Choroid plexus epithelial cell (primary cell): Measurements from ENCODE around the gene PSG1.
"Not testable (repeated sequence)": the region's sequence is repeated elsewhere in the genome, so short reads cannot be mapped to it uniquely, and the experiment has no call there.

Experiments used
- DNase-seq: peaks from one replicate; pipeline ENCODE4 v3.0.0-alpha.2; 2010; ENCODE audit warnings: low read depth
- H3K4me3 ChIP-seq: 2 replicates; pipeline ENCODE4 v1.5.1; 2011; ENCODE audit warnings: low read depth, mild to moderate bottlenecking, control low read depth, low read length, moderate library complexity
- CTCF ChIP-seq: conservative IDR thresholded peaks from 2 replicates; pipeline ENCODE4 v1.5.1; 2011; ENCODE audit warnings: low read depth, mild to moderate bottlenecking, control low read depth, inconsistent platforms, low read length, moderate library complexity

The PSG1 gene

GRCh38 chr19:42879613-42880012 lies at the start of gene PSG1:
PSG1 (minus strand) TSS chr19:42879713; CDS start chr19:42879581, 132 bp downstream.
- H3K4me3 ChIP-seq = no peak within 1 kb of the TSS
- no peak for DNase-seq
- no peak for TF ChIP-seq CTCF

GRCh38 chr19:42928896-42929295 lies 49.4 kb upstream of the PSG1 start:
- TF ChIP-seq CTCF = no peak
- H3K4me3 ChIP-seq = no peak overlapping the region
- no peak for DNase-seq

- TF ChIP-seq CTCF = no peak
- no peak for DNase-seq
- H3K4me3 ChIP-seq = no peak overlapping the region
Observed at GRCh38 chr19:42926781-42927180, 47.3 kb upstream of the PSG1 start.

GRCh38 chr19:42923106-42923505 lies 43.6 kb upstream of the PSG1 start:
- peak; percentile 82 for DNase-seq
- not testable (repeated sequence) for H3K4me3 ChIP-seq
- peak; percentile 81 for TF ChIP-seq CTCF

- DNase-seq = not testable (repeated sequence)
Observed at GRCh38 chr19:42920971-42921370, 41.5 kb upstream of the PSG1 start.

GRCh38 chr19:42919757-42920079 lies 40.2 kb upstream of the PSG1 start:
- no peak for TF ChIP-seq CTCF
- peak; percentile 7 for DNase-seq
- H3K4me3 ChIP-seq = no peak overlapping the region

More at GRCh38 chr19:42920971-42921370, 41.5 kb upstream of the PSG1 start:
- H3K4me3 ChIP-seq = not testable (repeated sequence)

- H3K4me3 ChIP-seq = not testable (repeated sequence)
- peak; percentile 62 for TF ChIP-seq CTCF
- DNase-seq = peak; percentile 15
Observed at GRCh38 chr19:42919070-42919756, 39.7 kb upstream of the PSG1 start.

GRCh38 chr19:42918377-42919069 lies 39.0 kb upstream of the PSG1 start:
- not testable (repeated sequence) for DNase-seq, H3K4me3 ChIP-seq

- not testable (repeated sequence) for DNase-seq, H3K4me3 ChIP-seq
Observed at GRCh38 chr19:42917634-42918033, 38.1 kb upstream of the PSG1 start, which contains the start of gene PSG6. PSG6 (minus strand) TSS chr19:42917894; CDS start chr19:42917792, 102 bp downstream.

GRCh38 chr19:42916931-42917330 lies 37.4 kb upstream of the PSG1 start:
- H3K4me3 ChIP-seq, DNase-seq: not testable (repeated sequence)

GRCh38 chr19:42913516-42913915 lies 34.0 kb upstream of the PSG1 start:
- not testable (repeated sequence) for H3K4me3 ChIP-seq, DNase-seq
